ENCODE measurements around the gene LRP2.
A peak's percentile ranks its signal among the peaks of the same experiment; 100 is the strongest.

LRP2 gene

GRCh38 chr2:169119123-169119760, 243.1 kb downstream of the LRP2 start:
- DNase-seq (ENCODE audit: low read depth) = no peak

GRCh38 chr2:169118060-169118459, 244.3 kb downstream of the LRP2 start:
- no peak for DNase-seq (ENCODE audit: low read depth)

- DNase-seq (ENCODE audit: low read depth) = no peak
Measured at GRCh38 chr2:169116993-169117392, 245.3 kb downstream of the LRP2 start.

GRCh38 chr2:169116327-169116726, 246.0 kb downstream of the LRP2 start:
- no peak for DNase-seq (ENCODE audit: low read depth)

GRCh38 chr2:169114056-169114455, 248.3 kb downstream of the LRP2 start:
- DNase-seq (ENCODE audit: low read depth) = no peak

GRCh38 chr2:169112841-169113240, 249.5 kb downstream of the LRP2 start:
- DNase-seq (ENCODE audit: low read depth) = no peak

GRCh38 chr2:169110916-169111315, 251.4 kb downstream of the LRP2 start:
- DNase-seq (ENCODE audit: low read depth) = no peak

GRCh38 chr2:169110419-169110818, 251.9 kb downstream of the LRP2 start:
- DNase-seq (ENCODE audit: low read depth) = no peak

- peak; percentile 37 for DNase-seq (ENCODE audit: low read depth)
Measured at GRCh38 chr2:169109502-169110409, 252.6 kb downstream of the LRP2 start.

- DNase-seq (ENCODE audit: low read depth) = no peak
Measured at GRCh38 chr2:169108099-169108884, 254.0 kb downstream of the LRP2 start.

- no peak for DNase-seq (ENCODE audit: low read depth)
Measured at GRCh38 chr2:169107645-169108044, 254.7 kb downstream of the LRP2 start.

- no peak for DNase-seq (ENCODE audit: low read depth)
Measured at GRCh38 chr2:169106563-169107545, 255.5 kb downstream of the LRP2 start.

GRCh38 chr2:169106134-169106533, 256.2 kb downstream of the LRP2 start:
- DNase-seq (ENCODE audit: low read depth) = no peak

- DNase-seq (ENCODE audit: low read depth) = no peak
Measured at GRCh38 chr2:169105476-169105875, 256.9 kb downstream of the LRP2 start.

GRCh38 chr2:169104848-169105247, 257.5 kb downstream of the LRP2 start:
- no peak for DNase-seq (ENCODE audit: low read depth)

GRCh38 chr2:169095621-169096105, 266.7 kb downstream of the LRP2 start:
- DNase-seq (ENCODE audit: low read depth) = no peak

- DNase-seq (ENCODE audit: low read depth) = no peak
Measured at GRCh38 chr2:169094676-169095075, 267.7 kb downstream of the LRP2 start.

GRCh38 chr2:169093535-169093934, 268.8 kb downstream of the LRP2 start:
- DNase-seq (ENCODE audit: low read depth) = no peak

GRCh38 chr2:169091761-169092519, 270.4 kb downstream of the LRP2 start:
- no peak for DNase-seq (ENCODE audit: low read depth)

GRCh38 chr2:169091256-169091655, 271.1 kb downstream of the LRP2 start:
- no peak for DNase-seq (ENCODE audit: low read depth)

Measured in stimulated activated CD8-positive, alpha-beta memory T cell treated with anti-CD3 and anti-CD28 coated beads, Interleukin-12 subunit alpha, Interleukin-12 subunit beta, amount 100 ng/mL, for 4 hours (primary cell).